Endothelial cell of umbilical vein (primary cell): ENCODE data around the gene KRTAP10-1.
"Not testable (repeated sequence)": the region's sequence is repeated elsewhere in the genome, so short reads cannot be mapped to it uniquely, and the experiment has no call there.

Experiments used
- CTCF ChIP-seq, 2 donors: IDR thresholded peaks; 1 replicate in 1 of 2; 2 replicates in 1 of 2; pipeline ENCODE4 v1.5.1; 2011; ENCODE audit warnings: low read length in 2 of 2, mild to moderate bottlenecking in 2 of 2, moderate library complexity in 2 of 2, control low read depth in 1 of 2, inconsistent platforms in 1 of 2, low read depth in 1 of 2; ENCODE audit not compliant: insufficient read depth in 1 of 2; ENCODE audit errors: extremely low read depth in 1 of 2
- EZH2 ChIP-seq: IDR thresholded peaks from 2 replicates; pipeline ENCODE4 v1.6.1; 2012; ENCODE audit warnings: borderline replicate concordance, low read depth, mild to moderate bottlenecking, moderate library complexity, low read length, inconsistent platforms; ENCODE audit not compliant: severe bottlenecking
- FOS ChIP-seq: IDR thresholded peaks from 2 replicates; pipeline ENCODE4 v1.6.1; 2011; ENCODE audit warnings: mild to moderate bottlenecking, low read length, moderate library complexity, borderline replicate concordance; ENCODE audit not compliant: insufficient read depth
- GATA2 ChIP-seq: IDR thresholded peaks from 2 replicates; pipeline ENCODE4 v1.7.0; 2011; ENCODE audit warnings: low read depth, mild to moderate bottlenecking, moderate library complexity, mixed read lengths, low read length; ENCODE audit not compliant: insufficient read length, insufficient read depth
- MAX ChIP-seq: IDR thresholded peaks from 2 replicates; pipeline ENCODE4 v1.6.1; 2011; ENCODE audit not compliant: insufficient read depth, insufficient read length
- MYC ChIP-seq: IDR thresholded peaks from one replicate; pipeline ENCODE4 v1.6.1; 2011; ENCODE audit warnings: mild to moderate bottlenecking, low read depth, low read length
- POLR2A ChIP-seq: IDR thresholded peaks from 2 replicates; pipeline ENCODE4 v1.6.1; 2012; ENCODE audit warnings: low read depth, mild to moderate bottlenecking, control low read depth, low read length
- POLR2AphosphoS5 ChIP-seq: IDR thresholded peaks from 2 replicates; pipeline ENCODE4 v1.6.1; 2012; ENCODE audit warnings: low read depth, mild to moderate bottlenecking, control low read depth, low read length, moderate library complexity; ENCODE audit not compliant: insufficient read depth

GRCh38 chr21:44558329-44558675, 18.3 kb upstream of the KRTAP10-1 start:
- TF ChIP-seq MAX; CTCF (IDR thresholded peaks at IDR 0.05; ENCODE audit: extremely low read depth in 1 of 2, insufficient read depth in 1 of 2, low read depth in 1 of 2, low read length in 2 of 2); EZH2; POLR2A; POLR2AphosphoS5; MYC; GATA2; FOS: not testable (repeated sequence)
